Measurements from ENCODE around the gene TSPYL1. TPM values are rescaled to one million over a fixed set of nuclear protein-coding genes. Genes with fewer than 3 reads are reported as not detected.

Gene TSPYL1
- polyA plus RNA-seq, 1 donor from 2014 or later: 84.8 TPM

GRCh38 chr6:116267836-116268588, 11.7 kb downstream of the TSPYL1 start:
- Histone ChIP-seq H3K4me3 (ENCODE audit: low read length) (no peak overlapping the region), H4K20me1 (ENCODE audit: insufficient read depth) (no peaks in the 10 kb centered on the region), H3K9me2 (ENCODE audit: insufficient read depth, low read length) (no peaks in the 10 kb centered on the region), H3F3A (ENCODE audit: insufficient read depth, low read length, poor library complexity, severe bottlenecking) (no peaks in the 10 kb centered on the region), H2AFZ (ENCODE audit: low read depth, low read length) (no peak overlapping the region), H3K4me2 (ENCODE audit: low read length) (no peak overlapping the region), H3K9me3 (ENCODE audit: low read length) (no peaks in the 10 kb centered on the region), H3K79me2 (replicated peaks; ENCODE audit: insufficient read depth, low read length) (peaks cover 5% of the 10 kb centered on the region), H3K27me3 (ENCODE audit: insufficient read depth, low read depth, low read length) (no peaks in the 10 kb centered on the region), H3K27ac (ENCODE audit: low read length) (no peak overlapping the region), H3K36me3 (ENCODE audit: insufficient read depth, low read length) (no peaks in the 10 kb centered on the region), H3K9ac (ENCODE audit: low read length) (no peak overlapping the region)
- TF ChIP-seq POLR2AphosphoS5 (IDR thresholded peaks at IDR 0.05) (no peak), SMC3 (conservative IDR thresholded peaks at IDR 0.05; ENCODE audit: poor library complexity) (no peak), MXI1 (conservative IDR thresholded peaks at IDR 0.05; ENCODE audit: poor library complexity, severe bottlenecking) (no peak), CTCF (IDR thresholded peaks at IDR 0.05; ENCODE audit: poor library complexity, severe bottlenecking) (no peak), EZH2 (IDR thresholded peaks at IDR 0.05; ENCODE audit: borderline replicate concordance, insufficient read depth, low read length, poor library complexity, severe bottlenecking) (no peak), EP300 (conservative IDR thresholded peaks at IDR 0.05; ENCODE audit: poor library complexity, severe bottlenecking) (no peak), REST (IDR thresholded peaks at IDR 0.05; ENCODE audit: borderline replicate concordance) (no peak), TAF1 (IDR thresholded peaks at IDR 0.05; ENCODE audit: low read depth) (no peak), RAD21 (conservative IDR thresholded peaks at IDR 0.05) (no peak)

GRCh38 chr6:116266803-116267202, 12.9 kb downstream of the TSPYL1 start:
- H3K9me2 ChIP-seq (ENCODE audit: insufficient read depth, low read length): no peaks in the 10 kb centered on the region
- H4K20me1 ChIP-seq (ENCODE audit: insufficient read depth): no peaks in the 10 kb centered on the region
- H3K27ac ChIP-seq (ENCODE audit: low read length): no peak overlapping the region
- no peaks in the 10 kb centered on the region for H3K36me3 ChIP-seq (ENCODE audit: insufficient read depth, low read length)
- TF ChIP-seq CTCF (IDR thresholded peaks at IDR 0.05; ENCODE audit: poor library complexity, severe bottlenecking) (no peak), SMC3 (conservative IDR thresholded peaks at IDR 0.05; ENCODE audit: poor library complexity) (no peak), RAD21 (conservative IDR thresholded peaks at IDR 0.05) (no peak), EP300 (conservative IDR thresholded peaks at IDR 0.05; ENCODE audit: poor library complexity, severe bottlenecking) (no peak), MXI1 (conservative IDR thresholded peaks at IDR 0.05; ENCODE audit: poor library complexity, severe bottlenecking) (no peak), REST (IDR thresholded peaks at IDR 0.05; ENCODE audit: borderline replicate concordance) (no peak), POLR2AphosphoS5 (IDR thresholded peaks at IDR 0.05) (no peak), TAF1 (IDR thresholded peaks at IDR 0.05; ENCODE audit: low read depth) (no peak), EZH2 (IDR thresholded peaks at IDR 0.05; ENCODE audit: borderline replicate concordance, insufficient read depth, low read length, poor library complexity, severe bottlenecking) (no peak)
- no peaks in the 10 kb centered on the region for H3K27me3 ChIP-seq (ENCODE audit: insufficient read depth, low read depth, low read length)
- no peaks in the 10 kb centered on the region for H3F3A ChIP-seq (ENCODE audit: insufficient read depth, low read length, poor library complexity, severe bottlenecking)
- H3K4me3 ChIP-seq (ENCODE audit: low read length): no peak overlapping the region
- no peaks in the 10 kb centered on the region for H3K9me3 ChIP-seq (ENCODE audit: low read length)
- peaks cover 11% of the 10 kb centered on the region for H3K79me2 ChIP-seq (replicated peaks; ENCODE audit: insufficient read depth, low read length)
- no peak overlapping the region for H3K9ac ChIP-seq (ENCODE audit: low read length)
- no peak overlapping the region for H2AFZ ChIP-seq (ENCODE audit: low read depth, low read length)
- H3K4me2 ChIP-seq (ENCODE audit: low read length): no peak overlapping the region
